Measurements from ENCODE around the gene YWHAQ.

DNA sequence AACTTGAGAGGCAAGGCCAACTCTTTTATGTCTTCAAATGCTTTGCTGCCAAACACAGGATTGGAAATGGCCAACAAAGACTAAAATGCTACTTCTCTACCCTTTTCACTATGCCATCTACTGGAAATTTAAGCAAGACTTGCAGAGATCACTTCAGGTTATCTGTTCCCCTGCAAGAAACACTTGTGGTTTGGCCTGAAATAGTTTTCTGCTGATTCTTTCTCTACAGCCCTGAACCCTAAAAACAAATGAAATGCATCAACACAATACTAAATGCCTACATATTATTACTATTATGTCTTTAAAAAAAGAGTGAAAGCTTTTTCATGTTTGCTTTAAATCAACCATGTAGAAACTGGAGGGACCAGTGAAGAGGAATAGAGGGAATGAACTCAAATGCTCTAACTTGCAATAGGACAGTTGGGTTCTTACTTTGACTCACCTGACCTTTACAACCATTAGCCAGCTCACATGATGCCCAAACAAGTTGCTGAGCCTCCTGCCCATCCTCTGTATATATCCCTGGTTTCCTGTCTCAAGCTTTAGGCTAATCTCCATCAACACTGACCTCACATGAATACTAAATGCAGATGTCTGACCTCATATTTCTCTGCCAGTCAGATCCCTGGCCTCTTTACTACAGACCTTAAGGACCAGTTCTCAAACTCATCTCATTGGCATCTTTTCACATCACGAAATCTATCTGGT lies 57.6 kb downstream of the YWHAQ start:
- TF ChIP-seq POLR2A (IDR thresholded peaks at IDR 0.05; ENCODE audit: low read length) = no peak
- TF ChIP-seq RCOR1 (IDR thresholded peaks at IDR 0.05; ENCODE audit: low read depth, low read length) = no peak
- TF ChIP-seq, protein P1, sequence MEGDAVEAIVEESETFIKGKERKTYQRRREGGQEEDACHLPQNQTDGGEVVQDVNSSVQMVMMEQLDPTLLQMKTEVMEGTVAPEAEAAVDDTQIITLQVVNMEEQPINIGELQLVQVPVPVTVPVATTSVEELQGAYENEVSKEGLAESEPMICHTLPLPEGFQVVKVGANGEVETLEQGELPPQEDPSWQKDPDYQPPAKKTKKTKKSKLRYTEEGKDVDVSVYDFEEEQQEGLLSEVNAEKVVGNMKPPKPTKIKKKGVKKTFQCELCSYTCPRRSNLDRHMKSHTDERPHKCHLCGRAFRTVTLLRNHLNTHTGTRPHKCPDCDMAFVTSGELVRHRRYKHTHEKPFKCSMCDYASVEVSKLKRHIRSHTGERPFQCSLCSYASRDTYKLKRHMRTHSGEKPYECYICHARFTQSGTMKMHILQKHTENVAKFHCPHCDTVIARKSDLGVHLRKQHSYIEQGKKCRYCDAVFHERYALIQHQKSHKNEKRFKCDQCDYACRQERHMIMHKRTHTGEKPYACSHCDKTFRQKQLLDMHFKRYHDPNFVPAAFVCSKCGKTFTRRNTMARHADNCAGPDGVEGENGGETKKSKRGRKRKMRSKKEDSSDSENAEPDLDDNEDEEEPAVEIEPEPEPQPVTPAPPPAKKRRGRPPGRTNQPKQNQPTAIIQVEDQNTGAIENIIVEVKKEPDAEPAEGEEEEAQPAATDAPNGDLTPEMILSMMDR (IDR thresholded peaks at IDR 0.05) = no peak
- TF ChIP-seq, protein P2, sequence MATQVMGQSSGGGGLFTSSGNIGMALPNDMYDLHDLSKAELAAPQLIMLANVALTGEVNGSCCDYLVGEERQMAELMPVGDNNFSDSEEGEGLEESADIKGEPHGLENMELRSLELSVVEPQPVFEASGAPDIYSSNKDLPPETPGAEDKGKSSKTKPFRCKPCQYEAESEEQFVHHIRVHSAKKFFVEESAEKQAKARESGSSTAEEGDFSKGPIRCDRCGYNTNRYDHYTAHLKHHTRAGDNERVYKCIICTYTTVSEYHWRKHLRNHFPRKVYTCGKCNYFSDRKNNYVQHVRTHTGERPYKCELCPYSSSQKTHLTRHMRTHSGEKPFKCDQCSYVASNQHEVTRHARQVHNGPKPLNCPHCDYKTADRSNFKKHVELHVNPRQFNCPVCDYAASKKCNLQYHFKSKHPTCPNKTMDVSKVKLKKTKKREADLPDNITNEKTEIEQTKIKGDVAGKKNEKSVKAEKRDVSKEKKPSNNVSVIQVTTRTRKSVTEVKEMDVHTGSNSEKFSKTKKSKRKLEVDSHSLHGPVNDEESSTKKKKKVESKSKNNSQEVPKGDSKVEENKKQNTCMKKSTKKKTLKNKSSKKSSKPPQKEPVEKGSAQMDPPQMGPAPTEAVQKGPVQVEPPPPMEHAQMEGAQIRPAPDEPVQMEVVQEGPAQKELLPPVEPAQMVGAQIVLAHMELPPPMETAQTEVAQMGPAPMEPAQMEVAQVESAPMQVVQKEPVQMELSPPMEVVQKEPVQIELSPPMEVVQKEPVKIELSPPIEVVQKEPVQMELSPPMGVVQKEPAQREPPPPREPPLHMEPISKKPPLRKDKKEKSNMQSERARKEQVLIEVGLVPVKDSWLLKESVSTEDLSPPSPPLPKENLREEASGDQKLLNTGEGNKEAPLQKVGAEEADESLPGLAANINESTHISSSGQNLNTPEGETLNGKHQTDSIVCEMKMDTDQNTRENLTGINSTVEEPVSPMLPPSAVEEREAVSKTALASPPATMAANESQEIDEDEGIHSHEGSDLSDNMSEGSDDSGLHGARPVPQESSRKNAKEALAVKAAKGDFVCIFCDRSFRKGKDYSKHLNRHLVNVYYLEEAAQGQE (IDR thresholded peaks at IDR 0.05) = no peak
- no peak for TF ChIP-seq MAZ (IDR thresholded peaks at IDR 0.05; ENCODE audit: borderline replicate concordance, low read depth, low read length)
- TF ChIP-seq, protein P3, sequence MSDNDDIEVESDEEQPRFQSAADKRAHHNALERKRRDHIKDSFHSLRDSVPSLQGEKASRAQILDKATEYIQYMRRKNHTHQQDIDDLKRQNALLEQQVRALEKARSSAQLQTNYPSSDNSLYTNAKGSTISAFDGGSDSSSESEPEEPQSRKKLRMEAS (IDR thresholded peaks at IDR 0.05) = no peak
- TF ChIP-seq HDAC2 (IDR thresholded peaks at IDR 0.05) = no peak
